ENCODE measurements around the gene CCDC197. TPM values are rescaled to one million over a fixed set of nuclear protein-coding genes. Genes with fewer than 3 reads are reported as not detected.

The CCDC197 gene
- total and polyA plus RNA-seq, 2 donors (not counting 1 experiment from before 2014, with no cell fraction given) = not detected

- H3K4me3 ChIP-seq (ENCODE audit: control extremely low read depth in 1 of 5, extremely low read depth in 1 of 5, insufficient read depth in 1 of 5, low read depth in 2 of 5, low read length in 4 of 5) = no peak overlapping the region
- H3K36me3 ChIP-seq (replicated peaks in 1 of 2; ENCODE audit: control extremely low read depth in 1 of 2, control insufficient read depth in 1 of 2, extremely low read depth in 1 of 2, insufficient read depth in 2 of 2, low read length in 1 of 2) = no peaks in the 10 kb centered on the region
- intact Hi-C loops (cut with micrococcal nuclease) = loop anchor here (2.0 to 10.0 kb wide), 5 partner anchors 15 to 759 kb away; partner anchors contain the start of genes BTBD7, DDX24, GON7 and IFI27L1
- H3K27me3 ChIP-seq (replicated peaks in 1 of 4; ENCODE audit: control extremely low read depth in 1 of 4, control insufficient read depth in 3 of 4, insufficient read depth in 4 of 4, low read length in 3 of 4) = no peaks in the 10 kb centered on the region
- CTCF ChIA-PET = interaction anchor here (0.7 to 37.7 kb wide), 3 partner anchors 10 to 35 kb away, joined by 3 to 1036 read pairs (median 3); no protein-coding TSS in a partner anchor
- peaks cover 86% of the 10 kb centered on the region in 2 donors for H3K4me1 ChIP-seq (ENCODE audit: control insufficient read depth in 2 of 2, insufficient read depth in 2 of 2, low read length in 2 of 2)
- H3K9ac ChIP-seq (ENCODE audit: low read length) = no peak overlapping the region
- H3K4me1 Mint-ChIP-seq = peaks cover 94% of the 10 kb centered on the region
- H3K4me3 Mint-ChIP-seq = peak overlapping the region; percentile 83
- DNase-seq (no peak), ATAC-seq (ENCODE audit: low read depth) (no peak)
- peak overlapping the region; percentile 84 to 91 for H3K27ac ChIP-seq (ENCODE audit: low read length in 2 of 2)
- POLR2A ChIA-PET = interaction anchor here (1.0 to 2.1 kb wide), 3 partner anchors 7 to 24 kb away, joined by 3 to 10 read pairs (median 7); no protein-coding TSS in a partner anchor
- H3K27me3 Mint-ChIP-seq = no peaks in the 10 kb centered on the region
- H4K20me1 ChIP-seq (ENCODE audit: control insufficient read depth, insufficient read depth, low read length, poor library complexity, severe bottlenecking) = no peaks in the 10 kb centered on the region
- no peak overlapping the region for H2AFZ ChIP-seq (ENCODE audit: insufficient read depth, low read depth, low read length, poor library complexity, severe bottlenecking)
- no peaks in the 10 kb centered on the region for H3K79me2 ChIP-seq (ENCODE audit: control insufficient read depth, insufficient read depth, low read length)
- peak overlapping the region; percentile 99 for H3K27ac Mint-ChIP-seq
- 94% methylated on average over 2 of the region's 4 CpGs for WGBS (ENCODE audit: insufficient coverage)
- H3K9me3 Mint-ChIP-seq (ENCODE audit: insufficient read depth) = peaks cover 3% of the 10 kb centered on the region
- TF ChIP-seq CTCF (IDR thresholded peaks at IDR 0.05) (no peak), EZH2 (IDR thresholded peaks at IDR 0.05; ENCODE audit: borderline replicate concordance, insufficient read depth, low read depth, low read length, poor library complexity, severe bottlenecking) (no peak)
- H3K9me3 ChIP-seq (ENCODE audit: control extremely low read depth in 1 of 3, control insufficient read depth in 2 of 3, insufficient read depth in 1 of 3, low read length in 2 of 3) = peaks cover 0 to 5% (median 0%) of the 10 kb centered on the region in 3 donors
- H3K4me2 ChIP-seq (replicated peaks; ENCODE audit: low read depth, low read length, poor library complexity, severe bottlenecking) = peak overlapping the region; percentile 67
Measured at GRCh38 chr14:93963692-93964091, 33.4 kb upstream of the CCDC197 start.

- H3K27ac Mint-ChIP-seq = no peak overlapping the region
- H3K4me2 ChIP-seq (replicated peaks; ENCODE audit: low read depth, low read length, poor library complexity, severe bottlenecking) = no peak overlapping the region
- no peaks in the 10 kb centered on the region for H3K27me3 Mint-ChIP-seq
- H3K27ac ChIP-seq (ENCODE audit: low read length in 2 of 2) = peak overlapping the region; percentile 84 to 91
- H3K9me3 ChIP-seq (ENCODE audit: control extremely low read depth in 1 of 3, control insufficient read depth in 2 of 3, insufficient read depth in 1 of 3, low read length in 2 of 3) = peaks cover 0 to 5% (median 0%) of the 10 kb centered on the region in 3 donors
- H4K20me1 ChIP-seq (ENCODE audit: control insufficient read depth, insufficient read depth, low read length, poor library complexity, severe bottlenecking) = no peaks in the 10 kb centered on the region
- no peak overlapping the region for H3K4me3 Mint-ChIP-seq
- ATAC-seq (ENCODE audit: low read depth) (no peak), DNase-seq (no peak)
- H3K27me3 ChIP-seq (replicated peaks in 1 of 4; ENCODE audit: control extremely low read depth in 1 of 4, control insufficient read depth in 3 of 4, insufficient read depth in 4 of 4, low read length in 3 of 4) = no peaks in the 10 kb centered on the region
- peaks cover 3% of the 10 kb centered on the region for H3K9me3 Mint-ChIP-seq (ENCODE audit: insufficient read depth)
- CTCF ChIA-PET = interaction anchor here (1.1 to 37.7 kb wide), 2 partner anchors 10 to 21 kb away, joined by 3 to 1036 read pairs; no protein-coding TSS in a partner anchor
- H3K4me1 ChIP-seq (ENCODE audit: control insufficient read depth in 2 of 2, insufficient read depth in 2 of 2, low read length in 2 of 2) = peaks cover 86% of the 10 kb centered on the region in 2 donors
- H3K9ac ChIP-seq (ENCODE audit: low read length) = no peak overlapping the region
- no peaks in the 10 kb centered on the region for H3K36me3 ChIP-seq (replicated peaks in 1 of 2; ENCODE audit: control extremely low read depth in 1 of 2, control insufficient read depth in 1 of 2, extremely low read depth in 1 of 2, insufficient read depth in 2 of 2, low read length in 1 of 2)
- TF ChIP-seq CTCF (IDR thresholded peaks at IDR 0.05) (no peak), EZH2 (IDR thresholded peaks at IDR 0.05; ENCODE audit: borderline replicate concordance, insufficient read depth, low read depth, low read length, poor library complexity, severe bottlenecking) (no peak)
- H3K79me2 ChIP-seq (ENCODE audit: control insufficient read depth, insufficient read depth, low read length) = no peaks in the 10 kb centered on the region
- 94% methylated on average over 8 of the region's 10 CpGs for WGBS (ENCODE audit: insufficient coverage)
- no peak overlapping the region for H2AFZ ChIP-seq (ENCODE audit: insufficient read depth, low read depth, low read length, poor library complexity, severe bottlenecking)
- H3K4me1 Mint-ChIP-seq = peaks cover 94% of the 10 kb centered on the region
- no peak overlapping the region for H3K4me3 ChIP-seq (ENCODE audit: control extremely low read depth in 1 of 5, extremely low read depth in 1 of 5, insufficient read depth in 1 of 5, low read depth in 2 of 5, low read length in 4 of 5)
- intact Hi-C loops (cut with micrococcal nuclease) = loop anchor here (10.0 kb wide), 1 partner anchor 759 kb away; the partner anchor contains the start of genes GON7 and UBR7
- POLR2A ChIA-PET = interaction anchor here (1.0 kb wide), 1 partner anchor 9 kb away, joined by 3 read pairs; no protein-coding TSS in a partner anchor
Measured at GRCh38 chr14:93964281-93964680, 32.8 kb upstream of the CCDC197 start.

All from B cell (primary cell).